Right lobe of liver (tissue), 6 donors: ENCODE results near the gene NEMP2. TPM values are rescaled to one million over a fixed set of nuclear protein-coding genes. Genes with fewer than 3 reads are reported as not detected.

Source experiments
- ATAC-seq, 4 donors: fragments of 200-7000 bp; cut with Tn5 transposase; one replicate each; pipeline ENCODE4 v1.9.1; 2020; ENCODE audit warnings: mild to moderate bottlenecking in 4 of 4, moderate library complexity in 4 of 4
- DNase-seq, 3 donors: peaks; one replicate each; pipeline ENCODE4 v3.0.0-alpha.2; 2020
- H3K27ac ChIP-seq, 3 donors: fragments of 200-600 bp; one replicate each; pipeline ENCODE4 v1.8.0; 2022
- H3K27me3 ChIP-seq, 2 donors: fragments of 200-600 bp; one replicate each; pipeline ENCODE4 v1.8.0; 2022
- H3K36me3 ChIP-seq, 4 donors: fragments of 200-600 bp; sonication (generic) in 1 of 4; one replicate each; pipeline versions ENCODE4 v1.5.1 to v1.8.0; 2017 to 2022; ENCODE audit warnings: control low read depth in 1 of 4
- H3K4me1 ChIP-seq, 4 donors: fragments of 200-600 bp; sonication (generic) in 1 of 4; one replicate each; pipeline versions ENCODE4 v1.5.1 to v1.8.0; 2017 to 2022; ENCODE audit warnings: control low read depth in 1 of 4
- H3K4me3 ChIP-seq, 3 donors: fragments of 200-600 bp; one replicate each; pipeline ENCODE4 v1.8.0; 2022
- H3K9me3 ChIP-seq, 4 donors: fragments of 200-600 bp; sonication (generic) in 1 of 4; one replicate each; pipeline versions ENCODE4 v1.5.1 to v1.8.0; 2017 to 2022; ENCODE audit warnings: control low read depth in 1 of 4
- POLR2A ChIP-seq: fragments of 450-650 bp; IDR thresholded peaks from one replicate; pipeline ENCODE4 v1.6.1; 2017; ENCODE audit warnings: antibody characterized with exemption, mild to moderate bottlenecking
- WGBS: methylation state at CpG from one replicate; pipeline ENCODE4 v1.1.6; 2018; ENCODE audit warnings: low coverage, low lambda C conversion rate; ENCODE audit not compliant: insufficient coverage; ENCODE audit errors: missing lambda C conversion rate; 5-methylcytosine and 5-hydroxymethylcytosine counted together
- intact Hi-C, 2 donors: fragments of 100-400 bp; cut with DNase I; formaldehyde crosslinking; loops; one replicate each; pipeline versions ENCODE4 v1.11.2 to v1.14.1; 2022
- small RNA-seq, 2 experiments: library from RNA; depleted of rRNA; stranded (forward); fragments of <200 nt; gene quantifications; one replicate each; pipeline ENCODE3, GENCODE V24; 2016
- total RNA-seq, 6 experiments: library from RNA; depleted of rRNA in 2 of 6; stranded (reverse); fragments of >200 nt in 2 of 6; fragmentation: NEBNext Ultra II Directional in 3 of 6; extraction: Animal tissue kit (Norgen Biotek cat#: 25700) in 3 of 6; gene quantifications; one replicate each; pipeline versions ENCODE4 v1.1.0 to v1.2.4, GENCODE V29; 2016 to 2023
- TF ChIP-seq, protein P1 (sequence below), 4 donors: fragments of 200-600 bp in 3 of 4; fragments of 450-650 bp in 1 of 4; IDR thresholded peaks; one replicate each; pipeline versions ENCODE4 v1.5.1 to v1.8.0; 2016 to 2022; ENCODE audit warnings: antibody characterized with exemption in 4 of 4, mild to moderate bottlenecking in 2 of 4
- donor health status: DM: no; HTN: yes; CAD: no.
- donor health status: DM: no; HTN: no; CAD: no.
- donor health status: DM: no; HTN: no; CAD: no.
- donor health status: DM: no; HTN: yes; CAD: no.
- donor health status: DM: no; HTN: yes; CAD: no.

NEMP2 gene
- total RNA-seq, 6 experiments from 2014 or later, result 2.0 to 4.1 (median 2.7) TPM

DNA sequence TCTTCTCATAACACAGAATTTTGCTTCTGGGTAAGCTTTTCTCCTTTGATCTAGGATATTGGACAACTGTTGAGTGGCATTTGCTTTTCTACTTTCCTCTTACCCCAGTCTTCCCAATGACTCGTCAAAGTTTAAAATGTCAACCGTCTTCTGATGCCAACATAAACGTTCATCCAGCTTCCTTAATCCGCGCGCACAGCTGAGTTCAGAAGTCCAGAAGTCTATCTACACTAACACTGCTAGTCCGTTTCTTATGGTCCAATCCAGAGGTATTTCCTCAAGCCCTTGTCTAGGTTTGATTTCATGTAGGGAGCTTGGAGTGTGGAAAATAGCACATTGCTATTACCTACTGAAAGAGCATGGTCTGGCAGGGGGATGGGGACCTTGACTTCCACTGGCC, 77.7 kb downstream of the NEMP2 start:
- ATAC-seq (no peak), DNase-seq (no peak)
- no peak overlapping the region for H3K27ac ChIP-seq
- H3K4me1 ChIP-seq, result no peaks in the 10 kb centered on the region
- H3K4me3 ChIP-seq, result no peak overlapping the region
- H3K36me3 ChIP-seq, result no peaks in the 10 kb centered on the region
- TF ChIP-seq POLR2A, result no peak
- TF ChIP-seq, protein P1, sequence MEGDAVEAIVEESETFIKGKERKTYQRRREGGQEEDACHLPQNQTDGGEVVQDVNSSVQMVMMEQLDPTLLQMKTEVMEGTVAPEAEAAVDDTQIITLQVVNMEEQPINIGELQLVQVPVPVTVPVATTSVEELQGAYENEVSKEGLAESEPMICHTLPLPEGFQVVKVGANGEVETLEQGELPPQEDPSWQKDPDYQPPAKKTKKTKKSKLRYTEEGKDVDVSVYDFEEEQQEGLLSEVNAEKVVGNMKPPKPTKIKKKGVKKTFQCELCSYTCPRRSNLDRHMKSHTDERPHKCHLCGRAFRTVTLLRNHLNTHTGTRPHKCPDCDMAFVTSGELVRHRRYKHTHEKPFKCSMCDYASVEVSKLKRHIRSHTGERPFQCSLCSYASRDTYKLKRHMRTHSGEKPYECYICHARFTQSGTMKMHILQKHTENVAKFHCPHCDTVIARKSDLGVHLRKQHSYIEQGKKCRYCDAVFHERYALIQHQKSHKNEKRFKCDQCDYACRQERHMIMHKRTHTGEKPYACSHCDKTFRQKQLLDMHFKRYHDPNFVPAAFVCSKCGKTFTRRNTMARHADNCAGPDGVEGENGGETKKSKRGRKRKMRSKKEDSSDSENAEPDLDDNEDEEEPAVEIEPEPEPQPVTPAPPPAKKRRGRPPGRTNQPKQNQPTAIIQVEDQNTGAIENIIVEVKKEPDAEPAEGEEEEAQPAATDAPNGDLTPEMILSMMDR (IDR thresholded peaks at IDR 0.05), result no peak
- intact Hi-C loops, result no loop called here
- no peaks in the 10 kb centered on the region for H3K9me3 ChIP-seq
- no peaks in the 10 kb centered on the region for H3K27me3 ChIP-seq
- 73% methylated on average over 6 of the region's 7 CpGs for WGBS

DNA sequence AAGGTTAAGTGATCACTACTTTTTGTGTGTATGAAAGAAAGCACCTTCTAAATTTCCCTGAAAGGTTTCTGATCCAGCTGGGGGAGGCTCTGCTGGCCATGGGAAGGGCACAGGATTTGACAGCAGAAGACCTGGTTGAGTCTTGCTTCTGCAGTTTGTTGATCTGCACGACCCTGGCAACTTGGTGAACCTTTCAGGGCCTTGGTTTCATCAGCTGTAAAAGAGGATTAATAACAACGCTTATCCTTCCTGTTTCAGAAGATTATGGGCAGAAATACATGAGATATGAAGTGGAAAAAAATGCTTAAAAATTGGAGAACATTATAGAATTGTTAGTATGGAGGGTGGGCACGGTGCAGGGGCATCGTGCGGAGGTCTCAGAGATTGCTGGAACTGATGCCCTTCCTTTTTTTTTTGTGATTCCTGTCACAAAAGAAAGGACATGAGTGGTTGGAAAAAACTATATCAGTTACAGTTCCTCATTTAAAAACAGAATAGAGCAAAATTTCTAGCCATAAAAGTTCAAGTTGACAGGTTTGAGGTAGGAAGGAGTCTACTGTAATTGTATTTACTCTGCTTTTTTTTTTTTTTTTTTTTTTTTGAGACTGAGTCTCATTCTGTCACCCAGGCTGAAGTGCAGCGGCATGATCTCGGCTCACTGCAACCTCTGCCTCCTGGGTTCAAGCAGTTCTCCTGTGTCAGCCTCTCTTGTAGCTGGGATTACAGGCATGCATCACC, 79.0 kb downstream of the NEMP2 start:
- TF ChIP-seq POLR2A, result no peak
- TF ChIP-seq, protein P1 (IDR thresholded peaks at IDR 0.05), result no peak
- no peak overlapping the region for H3K27ac ChIP-seq
- 67% methylated on average over 5 of the region's 7 CpGs for WGBS
- H3K4me3 ChIP-seq, result no peak overlapping the region
- H3K27me3 ChIP-seq, result no peaks in the 10 kb centered on the region
- ATAC-seq (no peak), DNase-seq (no peak)
- intact Hi-C loops, result no loop called here
- H3K36me3 ChIP-seq, result no peaks in the 10 kb centered on the region
- no peaks in the 10 kb centered on the region for H3K9me3 ChIP-seq
- H3K4me1 ChIP-seq, result no peaks in the 10 kb centered on the region

DNA sequence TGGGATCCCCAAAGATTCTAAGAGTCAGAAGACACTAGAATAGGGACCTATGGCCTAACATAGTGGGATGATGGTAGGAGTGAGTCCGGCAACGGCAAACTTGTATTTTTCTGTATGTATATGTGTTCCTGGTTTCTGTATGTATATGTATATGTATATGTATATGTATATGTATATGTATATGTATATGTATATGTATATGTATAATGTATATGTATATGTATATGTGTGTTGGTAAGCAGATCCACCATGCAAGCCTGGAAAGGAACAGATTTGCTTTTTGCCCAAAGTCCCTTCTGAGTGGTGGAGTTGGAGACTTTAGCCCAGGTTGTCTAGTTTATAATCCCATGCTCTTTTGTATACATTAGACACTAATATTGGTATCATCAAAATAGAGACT, 79.7 kb downstream of the NEMP2 start:
- no peaks in the 10 kb centered on the region for H3K27me3 ChIP-seq
- no peaks in the 10 kb centered on the region for H3K4me1 ChIP-seq
- H3K4me3 ChIP-seq, result no peak overlapping the region
- 100% methylated on average over 1 of the region's 2 CpGs for WGBS
- no peaks in the 10 kb centered on the region for H3K9me3 ChIP-seq
- ATAC-seq, result no peak
- no peak overlapping the region for H3K27ac ChIP-seq
- no peak for DNase-seq
- no peaks in the 10 kb centered on the region for H3K36me3 ChIP-seq
- no peak for TF ChIP-seq POLR2A
- intact Hi-C loops, result no loop called here

Small RNA genes lying within 50 kb of the gene (small RNA-seq; reads per million reads assigned to genes)
- 0 reads per million in 2 experiments for gene RN7SKP179

Other genes starting within 250 kb of the NEMP2 start
- gene HIBCH, start 214.9 kb downstream of the NEMP2 start, total RNA-seq, result 10 to 100 TPM; 20.1 to 93.6 (median 53.6) TPM
- 10 to 100 TPM; 13.9 to 22.0 (median 14.7) TPM for gene INPP1, start 191.1 kb downstream of the NEMP2 start, total RNA-seq
- 10 to 100 TPM in 1 of 6 experiments, 1 to 10 TPM in 5; 1.5 to 14.8 (median 4.1) TPM for gene MFSD6, start 126.4 kb downstream of the NEMP2 start, total RNA-seq
- 10 to 100 TPM; 22.0 to 29.9 (median 23.8) TPM for gene NAB1, start 114.4 kb upstream of the NEMP2 start, total RNA-seq